Lower leg skin (tissue), 4 donors: ENCODE results near the gene EFEMP1. TPM values are rescaled to one million over a fixed set of nuclear protein-coding genes. Genes with fewer than 3 reads are reported as not detected.

ENCODE experiments used
- DNase-seq, 2 donors: peaks; one replicate each; pipeline ENCODE4 v3.0.0-alpha.2; 2019; ENCODE audit warnings: low spot score in 2 of 2
- H3K4me3 ChIP-seq: fragments of 200-600 bp; sonication (generic); 2 replicates; pipeline ENCODE4 v1.5.1; 2017; ENCODE audit warnings: mild to moderate bottlenecking, low read depth; ENCODE audit not compliant: poor library complexity, severe bottlenecking
- CTCF ChIP-seq, 3 donors: fragments of 450-650 bp; IDR thresholded peaks; one replicate each; pipeline ENCODE4 v1.5.1; 2016; ENCODE audit warnings: antibody characterized with exemption in 3 of 3, mild to moderate bottlenecking in 3 of 3, moderate library complexity in 2 of 3
- POLR2A ChIP-seq, 2 donors: fragments of 450-650 bp; IDR thresholded peaks; one replicate each; pipeline ENCODE4 v1.6.1; 2016 to 2017; ENCODE audit warnings: antibody characterized with exemption in 2 of 2, mild to moderate bottlenecking in 1 of 2, moderate library complexity in 1 of 2
- WGBS, 2 donors: methylation state at CpG; one replicate each; pipeline ENCODE4 v1.1.5; 2018; 5-methylcytosine and 5-hydroxymethylcytosine counted together
- intact Hi-C: fragments of 100-400 bp; cut with DNase I; formaldehyde crosslinking; loops from one replicate; pipeline ENCODE4 v1.15.0; 2023; ENCODE audit warnings: low total_unique reads
- total RNA-seq, 4 donors: library from RNA; depleted of rRNA; stranded (reverse); fragments of >200 nt; gene quantifications; one replicate each; pipeline ENCODE4 v1.1.0, GENCODE V29; 2016

The EFEMP1 gene
- total RNA-seq, 4 donors from 2014 or later, result 86.2 to 113 (median 98.9) TPM

- 42 to 56% methylated on average over 3 of the region's 3 CpGs for WGBS, 2 donors
- TF ChIP-seq POLR2A (IDR thresholded peaks at IDR 0.05) (no peak), CTCF (IDR thresholded peaks at IDR 0.05) (no peak)
- no peak for DNase-seq
- no peak overlapping the region for H3K4me3 ChIP-seq
- intact Hi-C loops, result loop anchor here (10.0 kb wide), 1 partner anchor 191 kb away; no protein-coding TSS in a partner anchor
These were observed 42.4 kb upstream of the EFEMP1 start for GRCh38 chr2:55965966-55966365.

GRCh38 chr2:55965276-55965675 lies 41.7 kb upstream of the EFEMP1 start:
- TF ChIP-seq CTCF (IDR thresholded peaks at IDR 0.05) (no peak), POLR2A (IDR thresholded peaks at IDR 0.05) (no peak)
- no peak overlapping the region for H3K4me3 ChIP-seq
- WGBS, 2 donors, result 80 to 100% methylated on average over 2 of the region's 2 CpGs
- DNase-seq, result no peak
- intact Hi-C loops, result loop anchor here (10.0 kb wide), 1 partner anchor 190 kb away; no protein-coding TSS in a partner anchor

GRCh38 chr2:55962915-55963314 lies 39.3 kb upstream of the EFEMP1 start:
- TF ChIP-seq POLR2A (IDR thresholded peaks at IDR 0.05) (no peak), CTCF (IDR thresholded peaks at IDR 0.05) (no peak)
- H3K4me3 ChIP-seq, result no peak overlapping the region
- 68 to 70% methylated on average over 3 of the region's 3 CpGs for WGBS, 2 donors
- intact Hi-C loops, result loop anchor here (10.0 kb wide), 1 partner anchor 188 kb away; no protein-coding TSS in a partner anchor
- DNase-seq, result no peak

GRCh38 chr2:55961318-55961911 lies 37.8 kb upstream of the EFEMP1 start:
- 22 to 24% methylated on average over 3 of the region's 3 CpGs for WGBS, 2 donors
- H3K4me3 ChIP-seq, result no peak overlapping the region
- intact Hi-C loops, result loop anchor here (10.0 kb wide), 1 partner anchor 187 kb away; no protein-coding TSS in a partner anchor
- TF ChIP-seq POLR2A (IDR thresholded peaks at IDR 0.05) (no peak), CTCF (IDR thresholded peaks at IDR 0.05) (no peak)
- no peak for DNase-seq

- 56 to 70% methylated on average over 1 of the region's 1 CpG for WGBS, 2 donors
- no peak overlapping the region for H3K4me3 ChIP-seq
- TF ChIP-seq CTCF (IDR thresholded peaks at IDR 0.05), result no peak
- no peak for TF ChIP-seq POLR2A (IDR thresholded peaks at IDR 0.05)
- intact Hi-C loops, result no loop called here
- no peak for DNase-seq
These were observed 35.2 kb upstream of the EFEMP1 start for GRCh38 chr2:55958756-55959155.

- no peak overlapping the region for H3K4me3 ChIP-seq
- DNase-seq, result no peak
- intact Hi-C loops, result no loop called here
- WGBS, 2 donors, result 64 to 81% methylated on average over 3 of the region's 3 CpGs
- TF ChIP-seq POLR2A (IDR thresholded peaks at IDR 0.05) (no peak), CTCF (IDR thresholded peaks at IDR 0.05) (no peak)
These were observed 33.6 kb upstream of the EFEMP1 start for GRCh38 chr2:55957142-55957541.
